ENCODE measurements around the gene SOCS3.

Gene SOCS3

GRCh38 chr17:78399693-78400144 lies 39.8 kb upstream of the SOCS3 start:
- DNase-seq (ENCODE audit: low read depth): no peak

DNA sequence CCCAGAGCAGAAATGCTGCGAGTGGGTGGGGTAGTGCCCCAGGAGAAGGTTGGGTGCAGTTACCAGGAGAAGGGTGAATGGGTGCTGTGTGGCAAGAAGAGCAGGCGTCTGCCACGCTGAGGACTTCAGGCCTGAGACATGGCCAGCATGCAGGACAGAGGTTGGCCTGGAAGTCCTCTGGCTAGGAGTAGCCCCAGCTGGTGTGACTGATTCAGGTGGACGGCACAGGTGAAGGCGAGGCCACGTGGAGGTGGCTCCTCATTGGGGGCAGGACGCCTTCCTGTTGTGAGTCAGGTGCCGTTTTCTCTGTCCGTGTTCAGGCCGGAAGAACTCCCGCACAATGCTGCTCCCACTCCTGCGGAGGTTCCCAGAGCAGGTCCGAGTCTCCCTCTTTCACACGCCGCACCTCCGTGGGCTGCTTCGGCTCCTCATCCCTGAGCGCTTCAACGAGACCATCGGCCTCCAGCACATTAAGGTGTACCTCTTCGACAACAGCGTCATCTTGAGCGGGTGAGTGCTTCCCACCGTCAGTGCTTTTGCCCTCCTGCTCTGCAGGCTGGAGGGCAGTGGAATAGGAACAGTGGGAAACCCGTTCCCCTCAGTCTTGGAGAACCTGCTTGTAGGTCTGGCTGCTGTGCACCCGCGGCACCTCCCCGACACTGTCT lies 39.3 kb upstream of the SOCS3 start:
- no peak for DNase-seq (ENCODE audit: low read depth)
- H3K4me3 ChIP-seq (ENCODE audit: low read depth, low read length): no peak overlapping the region
- TF ChIP-seq MYC (IDR thresholded peaks at IDR 0.05; ENCODE audit: low read depth, low read length): no peak
- TF ChIP-seq, protein P1, sequence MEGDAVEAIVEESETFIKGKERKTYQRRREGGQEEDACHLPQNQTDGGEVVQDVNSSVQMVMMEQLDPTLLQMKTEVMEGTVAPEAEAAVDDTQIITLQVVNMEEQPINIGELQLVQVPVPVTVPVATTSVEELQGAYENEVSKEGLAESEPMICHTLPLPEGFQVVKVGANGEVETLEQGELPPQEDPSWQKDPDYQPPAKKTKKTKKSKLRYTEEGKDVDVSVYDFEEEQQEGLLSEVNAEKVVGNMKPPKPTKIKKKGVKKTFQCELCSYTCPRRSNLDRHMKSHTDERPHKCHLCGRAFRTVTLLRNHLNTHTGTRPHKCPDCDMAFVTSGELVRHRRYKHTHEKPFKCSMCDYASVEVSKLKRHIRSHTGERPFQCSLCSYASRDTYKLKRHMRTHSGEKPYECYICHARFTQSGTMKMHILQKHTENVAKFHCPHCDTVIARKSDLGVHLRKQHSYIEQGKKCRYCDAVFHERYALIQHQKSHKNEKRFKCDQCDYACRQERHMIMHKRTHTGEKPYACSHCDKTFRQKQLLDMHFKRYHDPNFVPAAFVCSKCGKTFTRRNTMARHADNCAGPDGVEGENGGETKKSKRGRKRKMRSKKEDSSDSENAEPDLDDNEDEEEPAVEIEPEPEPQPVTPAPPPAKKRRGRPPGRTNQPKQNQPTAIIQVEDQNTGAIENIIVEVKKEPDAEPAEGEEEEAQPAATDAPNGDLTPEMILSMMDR (IDR thresholded peaks at IDR 0.05; ENCODE audit: low read depth, low read length): no peak
- TF ChIP-seq, protein P2, sequence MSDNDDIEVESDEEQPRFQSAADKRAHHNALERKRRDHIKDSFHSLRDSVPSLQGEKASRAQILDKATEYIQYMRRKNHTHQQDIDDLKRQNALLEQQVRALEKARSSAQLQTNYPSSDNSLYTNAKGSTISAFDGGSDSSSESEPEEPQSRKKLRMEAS (IDR thresholded peaks at IDR 0.05; ENCODE audit: low read depth, low read length): no peak
- no peak for TF ChIP-seq POLR2A (IDR thresholded peaks at IDR 0.05; ENCODE audit: extremely low read depth, insufficient read length)

More at GRCh38 chr17:78399693-78400144, 39.8 kb upstream of the SOCS3 start:
- H3K4me3 ChIP-seq (ENCODE audit: low read depth, low read length): no peak overlapping the region
- TF ChIP-seq MYC (IDR thresholded peaks at IDR 0.05; ENCODE audit: low read depth, low read length) (no peak), POLR2A (IDR thresholded peaks at IDR 0.05; ENCODE audit: extremely low read depth, insufficient read length) (no peak)
- TF ChIP-seq, protein P1 (IDR thresholded peaks at IDR 0.05; ENCODE audit: low read depth, low read length): no peak
- TF ChIP-seq, protein P2 (IDR thresholded peaks at IDR 0.05; ENCODE audit: low read depth, low read length): no peak

DNA sequence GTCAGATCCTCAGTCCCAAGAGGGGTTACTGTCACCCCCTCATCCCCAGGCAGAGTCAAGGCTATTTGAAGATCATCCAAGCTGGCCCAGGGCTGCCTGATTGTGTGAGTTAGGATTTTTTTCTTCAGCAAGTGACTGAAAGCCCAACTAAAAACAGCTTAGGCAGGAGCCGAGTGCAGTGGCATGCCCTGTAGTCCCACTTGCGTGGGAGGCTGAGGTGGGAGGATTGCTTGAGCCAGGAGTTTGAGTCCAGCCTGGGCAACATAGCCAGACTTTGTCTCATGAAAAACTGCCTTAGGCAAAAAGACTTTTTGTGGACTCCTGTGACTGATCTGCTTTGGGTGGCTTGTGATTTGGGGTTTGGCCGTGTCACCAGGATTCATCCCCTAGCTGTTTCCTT lies 38.5 kb upstream of the SOCS3 start:
- TF ChIP-seq POLR2A (IDR thresholded peaks at IDR 0.05; ENCODE audit: extremely low read depth, insufficient read length) (no peak), MYC (IDR thresholded peaks at IDR 0.05; ENCODE audit: low read depth, low read length) (no peak)
- TF ChIP-seq, protein P1 (IDR thresholded peaks at IDR 0.05; ENCODE audit: low read depth, low read length): no peak
- TF ChIP-seq, protein P2 (IDR thresholded peaks at IDR 0.05; ENCODE audit: low read depth, low read length): no peak
- H3K4me3 ChIP-seq (ENCODE audit: low read depth, low read length): no peak overlapping the region

GRCh38 chr17:78397681-78398101 lies 37.8 kb upstream of the SOCS3 start:
- no peak for DNase-seq (ENCODE audit: low read depth)
- TF ChIP-seq MYC (IDR thresholded peaks at IDR 0.05; ENCODE audit: low read depth, low read length): no peak
- TF ChIP-seq POLR2A (IDR thresholded peaks at IDR 0.05; ENCODE audit: extremely low read depth, insufficient read length): no peak
- TF ChIP-seq, protein P2 (IDR thresholded peaks at IDR 0.05; ENCODE audit: low read depth, low read length): no peak

More for the DNA sequence above, 38.5 kb upstream of the SOCS3 start:
- DNase-seq (ENCODE audit: low read depth): no peak

GRCh38 chr17:78396441-78397337 lies 36.8 kb upstream of the SOCS3 start:
- TF ChIP-seq MYC (IDR thresholded peaks at IDR 0.05; ENCODE audit: low read depth, low read length) (no peak), POLR2A (IDR thresholded peaks at IDR 0.05; ENCODE audit: extremely low read depth, insufficient read length) (no peak)
- TF ChIP-seq, protein P2 (IDR thresholded peaks at IDR 0.05; ENCODE audit: low read depth, low read length): no peak
- no peak overlapping the region for H3K4me3 ChIP-seq (ENCODE audit: low read depth, low read length)
- no peak for DNase-seq (ENCODE audit: low read depth)

More at GRCh38 chr17:78397681-78398101, 37.8 kb upstream of the SOCS3 start:
- no peak overlapping the region for H3K4me3 ChIP-seq (ENCODE audit: low read depth, low read length)

DNA sequence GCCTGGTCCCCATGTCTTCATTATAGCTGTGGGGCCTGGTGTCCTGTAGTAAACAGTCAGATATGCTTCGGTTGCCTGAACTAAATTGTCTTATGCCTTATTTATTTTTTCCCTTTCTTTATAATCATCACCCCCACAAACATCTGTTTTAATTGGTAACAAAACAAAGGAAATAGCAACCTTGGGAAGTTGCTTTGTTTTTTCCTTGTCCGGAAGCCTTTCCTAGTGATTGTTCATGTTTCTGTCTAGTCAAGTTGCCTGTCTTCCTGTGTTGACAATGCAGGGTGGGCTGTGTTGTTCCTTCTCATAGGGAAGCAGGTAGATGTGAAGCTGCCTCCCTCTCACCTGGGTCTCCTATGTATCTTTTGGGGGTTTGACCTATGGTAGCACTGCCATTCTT lies 35.3 kb upstream of the SOCS3 start:
- TF ChIP-seq, protein P2 (IDR thresholded peaks at IDR 0.05; ENCODE audit: low read depth, low read length): no peak
- TF ChIP-seq POLR2A (IDR thresholded peaks at IDR 0.05; ENCODE audit: extremely low read depth, insufficient read length): no peak
- TF ChIP-seq, protein P1 (IDR thresholded peaks at IDR 0.05; ENCODE audit: low read depth, low read length): no peak
- TF ChIP-seq MYC (IDR thresholded peaks at IDR 0.05; ENCODE audit: low read depth, low read length): no peak
- no peak overlapping the region for H3K4me3 ChIP-seq (ENCODE audit: low read depth, low read length)
- DNase-seq (ENCODE audit: low read depth): no peak

All from NB4 (cell line).